ENCODE measurements around the gene DAB2.

Gene DAB2

GRCh38 chr5:39447968-39448367 is 23.2 kb upstream of the DAB2 start:
- no peak for DNase-seq (ENCODE audit: low read depth)

- DNase-seq (ENCODE audit: low read depth) = no peak
Measured at GRCh38 chr5:39447059-39447458, 22.3 kb upstream of the DAB2 start.

- no peak for DNase-seq (ENCODE audit: low read depth)
Measured at GRCh38 chr5:39446231-39446630, 21.5 kb upstream of the DAB2 start.

- DNase-seq (ENCODE audit: low read depth) = no peak
Measured at GRCh38 chr5:39443911-39444310, 19.1 kb upstream of the DAB2 start.

- no peak for DNase-seq (ENCODE audit: low read depth)
Measured at GRCh38 chr5:39442991-39443390, 18.2 kb upstream of the DAB2 start.

- no peak for DNase-seq (ENCODE audit: low read depth)
Measured at GRCh38 chr5:39441838-39442237, 17.1 kb upstream of the DAB2 start.

- no peak for DNase-seq (ENCODE audit: low read depth)
Measured at GRCh38 chr5:39440958-39441624, 16.3 kb upstream of the DAB2 start.

GRCh38 chr5:39440192-39440957 is 15.6 kb upstream of the DAB2 start:
- DNase-seq (ENCODE audit: low read depth) = no peak

GRCh38 chr5:39439582-39440162 is 14.9 kb upstream of the DAB2 start:
- no peak for DNase-seq (ENCODE audit: low read depth)

GRCh38 chr5:39437467-39437866 is 12.7 kb upstream of the DAB2 start:
- no peak for DNase-seq (ENCODE audit: low read depth)

- DNase-seq (ENCODE audit: low read depth) = no peak
Measured at GRCh38 chr5:39433848-39434247, 9.1 kb upstream of the DAB2 start.

- DNase-seq (ENCODE audit: low read depth) = no peak
Measured at GRCh38 chr5:39432696-39433530, 8.1 kb upstream of the DAB2 start.

GRCh38 chr5:39430461-39430860 is 5.7 kb upstream of the DAB2 start:
- no peak for DNase-seq (ENCODE audit: low read depth)

- DNase-seq (ENCODE audit: low read depth) = no peak
Measured at GRCh38 chr5:39428640-39429039, 3.9 kb upstream of the DAB2 start.

GRCh38 chr5:39427633-39428032 is 2.9 kb upstream of the DAB2 start:
- DNase-seq (ENCODE audit: low read depth) = no peak

GRCh38 chr5:39427229-39427628 is 2.4 kb upstream of the DAB2 start:
- DNase-seq (ENCODE audit: low read depth) = no peak

- no peak for DNase-seq (ENCODE audit: low read depth)
Measured at GRCh38 chr5:39426746-39427105, 1.9 kb upstream of the DAB2 start.

- DNase-seq (ENCODE audit: low read depth) = no peak
Measured at GRCh38 chr5:39426051-39426745, 1.4 kb upstream of the DAB2 start.

GRCh38 chr5:39423331-39423751 is 1.4 kb downstream of the DAB2 start:
- no peak for DNase-seq (ENCODE audit: low read depth)

GRCh38 chr5:39422728-39423285 is 2.0 kb downstream of the DAB2 start:
- no peak for DNase-seq (ENCODE audit: low read depth)

GRCh38 chr5:39422036-39422606 is 2.7 kb downstream of the DAB2 start:
- DNase-seq (ENCODE audit: low read depth) = no peak
